HT1080 (cell line): ENCODE results near the gene ZFP2. TPM values are rescaled to one million over a fixed set of nuclear protein-coding genes. Genes with fewer than 3 reads are reported as not detected.

Source experiments
- DNase-seq: peaks from one replicate; pipeline ENCODE4 v3.0.0-alpha.2; 2015; ENCODE audit warnings: low read depth
- total RNA-seq: library from RNA; depleted of rRNA; stranded (reverse); fragments of >200 nt; shearing (Covaris generic); gene quantifications from 2 replicates; pipeline ENCODE4 v1.2.3, GENCODE V29; 2014; rRNA removed

Gene ZFP2
- total RNA-seq, 1 experiment from 2014 or later: not detected

DNA sequence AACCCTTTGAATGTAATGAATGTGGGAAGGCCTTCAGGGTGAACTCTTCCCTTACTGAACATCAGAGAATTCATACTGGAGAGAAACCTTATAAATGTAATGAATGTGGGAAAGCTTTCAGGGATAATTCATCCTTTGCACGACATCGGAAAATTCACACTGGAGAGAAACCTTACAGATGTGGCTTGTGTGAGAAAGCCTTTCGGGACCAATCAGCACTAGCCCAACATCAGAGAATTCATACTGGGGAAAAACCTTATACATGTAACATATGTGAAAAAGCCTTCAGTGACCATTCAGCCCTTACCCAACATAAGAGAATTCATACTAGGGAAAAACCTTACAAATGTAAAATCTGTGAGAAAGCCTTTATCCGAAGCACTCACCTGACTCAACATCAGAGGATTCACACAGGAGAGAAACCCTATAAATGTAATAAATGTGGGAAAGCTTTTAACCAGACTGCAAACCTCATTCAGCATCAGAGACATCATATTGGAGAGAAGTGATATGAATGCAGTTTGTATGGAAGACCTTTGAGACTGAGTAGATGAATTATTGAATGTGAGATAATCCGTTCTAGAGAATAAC, 69.8 kb downstream of the ZFP2 start:
- no peak for DNase-seq

DNA sequence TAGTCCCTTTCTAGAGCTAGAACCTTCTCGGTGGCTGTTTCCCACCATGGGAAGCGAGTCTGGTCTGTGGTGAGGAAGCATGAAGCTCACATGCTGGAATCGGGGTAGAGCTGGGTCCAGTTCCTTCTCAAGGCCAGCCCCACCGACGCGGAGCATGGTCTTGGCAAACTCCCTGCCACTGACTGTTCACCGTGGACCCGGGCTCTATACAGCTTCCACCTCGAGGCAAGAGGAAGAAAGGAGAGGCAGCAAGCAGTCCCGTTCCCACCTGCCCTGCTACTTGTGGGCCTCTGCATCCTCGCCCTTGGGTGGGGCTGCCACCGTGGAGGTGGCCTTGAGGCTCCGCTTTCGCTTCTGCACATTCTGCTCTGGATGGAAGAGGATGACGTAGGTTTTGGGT, 85.7 kb downstream of the ZFP2 start:
- DNase-seq: no peak

Other genes with a start within 250 kb of the ZFP2 start
- 5.5 and 6.8 TPM in 2 replicates for gene ZNF354A, start 165.3 kb upstream of the ZFP2 start, total RNA-seq
- gene ZNF354B, start 36.0 kb upstream of the ZFP2 start, total RNA-seq: 4.3 and 6.1 TPM in 2 replicates
- gene ZNF454, start 45.3 kb downstream of the ZFP2 start, total RNA-seq: not detected in 2 replicates
- gene GRM6, start 99.4 kb downstream of the ZFP2 start, total RNA-seq: not detected in 2 replicates
- 0.24 and 0.53 TPM in 2 replicates for gene ZNF879, start 127.9 kb downstream of the ZFP2 start, total RNA-seq
- 1.7 and 1.9 TPM in 2 replicates for gene ZNF354C, start 164.5 kb downstream of the ZFP2 start, total RNA-seq